ENCODE results near the gene CDC25B.
"Not testable (repeated sequence)": the region's sequence is repeated elsewhere in the genome, so short reads cannot be mapped to it uniquely, and the experiment has no call there.

The CDC25B gene

GRCh38 chr20:3842348-3842930 lies 46.3 kb downstream of the CDC25B start:
- no peak for DNase-seq

- no peak for DNase-seq
Measured at GRCh38 chr20:3843490-3843889, 47.4 kb downstream of the CDC25B start.

GRCh38 chr20:3843990-3844619 lies 48.0 kb downstream of the CDC25B start:
- DNase-seq: not testable (repeated sequence)

DNA sequence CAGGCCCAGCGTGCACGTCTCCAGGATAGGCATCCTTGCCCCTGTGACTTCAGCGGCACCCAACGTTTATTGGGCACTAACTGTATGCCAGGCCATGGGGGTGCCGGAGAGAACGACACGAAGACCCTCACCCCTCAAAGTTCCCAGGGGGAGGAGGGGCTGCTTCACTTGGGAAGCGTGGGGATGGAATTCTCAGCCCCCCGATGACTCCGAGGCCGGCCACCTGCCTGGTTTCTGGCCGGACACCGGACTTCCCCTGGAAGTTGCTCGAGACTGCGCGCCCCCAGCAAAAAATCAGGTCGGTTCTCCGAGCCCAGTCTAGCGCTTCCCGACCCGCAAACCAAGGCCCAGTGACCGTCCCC lies 50.2 kb downstream of the CDC25B start:
- DNase-seq: no peak

GRCh38 chr20:3846740-3847428 lies 50.8 kb downstream of the CDC25B start, which contains the start of gene MAVS:
Gene MAVS (plus strand): TSS chr20:3846834. CDS start chr20:3854625, 7,791 bp downstream.
- DNase-seq: peak; percentile 79

DNA sequence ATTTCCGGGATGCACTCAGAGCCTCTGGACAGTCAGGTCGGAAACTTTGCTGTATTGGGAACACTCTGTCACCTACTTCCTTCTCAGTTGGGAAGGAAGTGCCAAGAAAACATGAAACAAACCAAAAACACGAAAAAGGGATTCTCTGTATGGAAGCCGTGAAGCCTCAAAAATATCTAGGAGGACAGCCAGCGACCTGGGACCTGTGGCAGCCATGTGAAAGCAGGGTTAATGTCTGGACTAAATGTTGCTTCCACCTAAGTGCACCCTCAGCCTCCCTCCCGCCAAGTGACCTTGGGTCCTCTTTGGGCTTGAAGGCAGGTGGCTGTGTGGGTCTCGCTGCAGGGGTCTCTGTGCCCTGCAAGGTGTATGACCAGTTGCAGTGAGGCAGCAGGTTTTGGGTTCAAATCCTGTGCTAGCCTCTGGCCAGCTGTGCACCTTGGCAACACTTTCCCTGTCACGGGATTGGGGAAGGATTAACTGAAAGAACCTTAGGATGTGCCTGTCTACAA lies 51.4 kb downstream of the CDC25B start:
- no peak for DNase-seq

DNA sequence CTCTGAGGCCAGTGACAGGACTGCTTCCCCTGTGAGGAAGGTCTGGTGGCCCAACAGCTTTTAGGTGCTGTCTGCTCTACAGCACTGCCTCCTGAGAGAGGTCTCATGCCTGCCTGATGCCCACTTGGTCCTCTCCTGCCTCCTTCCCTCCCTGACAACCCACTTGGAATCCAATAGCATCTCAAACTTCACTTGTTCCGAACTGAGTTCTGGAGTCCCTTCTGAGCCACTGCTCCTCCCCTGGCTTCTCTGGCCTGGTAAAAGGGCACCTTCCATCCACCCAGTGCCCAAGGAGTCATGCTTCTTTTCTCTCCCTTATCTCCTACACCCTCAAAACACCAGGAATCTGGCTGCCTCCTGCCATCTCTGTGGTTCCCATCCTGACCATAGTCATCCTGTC lies 52.5 kb downstream of the CDC25B start:
- DNase-seq: no peak

DNA sequence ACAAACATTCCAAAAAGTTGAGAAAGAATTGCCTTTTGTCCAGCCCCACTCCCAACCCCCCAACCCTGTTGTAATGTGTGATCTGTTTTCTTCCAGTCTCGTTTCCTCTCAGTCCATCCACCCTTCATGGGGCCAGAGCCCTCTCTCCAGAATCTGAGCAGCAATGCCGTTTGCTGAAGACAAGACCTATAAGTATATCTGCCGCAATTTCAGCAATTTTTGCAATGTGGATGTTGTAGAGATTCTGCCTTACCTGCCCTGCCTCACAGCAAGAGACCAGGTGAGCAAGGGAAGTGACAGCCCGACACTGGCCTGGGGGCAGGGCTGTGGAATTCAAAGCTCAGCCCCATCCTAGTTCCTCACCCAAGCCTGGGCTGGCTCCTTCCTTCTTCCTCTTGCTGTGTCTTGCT lies 58.4 kb downstream of the CDC25B start:
- no peak for DNase-seq

Measured in NCI-H1436 (cell line).